Measurements from ENCODE around the gene FMO1.

FMO1 gene

GRCh38 chr1:171251952-171252300 lies 3.6 kb downstream of the FMO1 start:
- ATAC-seq (ENCODE audit: low read depth) (no peak), DNase-seq (ENCODE audit: low spot score in 2 of 2) (no peak)
- Mint-ChIP-seq H3K27me3 (peaks cover 13% of the 10 kb centered on the region), H3K4me3 (peak overlapping the region; percentile 92), H3K36me3 (no peaks in the 10 kb centered on the region), H3K9me3 (no peaks in the 10 kb centered on the region), H3K4me1 (peaks cover 12% of the 10 kb centered on the region), H3K27ac (no peak overlapping the region)

GRCh38 chr1:171252482-171252881 lies 4.2 kb downstream of the FMO1 start:
- Mint-ChIP-seq H3K27ac (peak overlapping the region; percentile 70), H3K27me3 (peaks cover 13% of the 10 kb centered on the region), H3K4me1 (peaks cover 12% of the 10 kb centered on the region), H3K9me3 (no peaks in the 10 kb centered on the region), H3K4me3 (peak overlapping the region; percentile 81), H3K36me3 (no peaks in the 10 kb centered on the region)
- DNase-seq (ENCODE audit: low spot score in 2 of 2) (peak; percentile 9 to 25), ATAC-seq (ENCODE audit: low read depth) (peak; percentile 91)

- Mint-ChIP-seq H3K36me3 (no peaks in the 10 kb centered on the region), H3K9me3 (no peaks in the 10 kb centered on the region), H3K4me3 (no peak overlapping the region), H3K27ac (no peak overlapping the region), H3K4me1 (peaks cover 12% of the 10 kb centered on the region), H3K27me3 (peaks cover 11% of the 10 kb centered on the region)
- DNase-seq (ENCODE audit: low spot score in 2 of 2) = no peak
- no peak for ATAC-seq (ENCODE audit: low read depth)
Measured at GRCh38 chr1:171254859-171255258, 6.6 kb downstream of the FMO1 start.

GRCh38 chr1:171256940-171257606 lies 8.8 kb downstream of the FMO1 start:
- Mint-ChIP-seq H3K4me3 (no peak overlapping the region), H3K9me3 (no peaks in the 10 kb centered on the region), H3K36me3 (no peaks in the 10 kb centered on the region), H3K27ac (no peak overlapping the region), H3K4me1 (peaks cover 7% of the 10 kb centered on the region), H3K27me3 (peaks cover 10% of the 10 kb centered on the region)
- ATAC-seq (ENCODE audit: low read depth) (no peak), DNase-seq (ENCODE audit: low spot score in 2 of 2) (no peak)

GRCh38 chr1:171257607-171258076 lies 9.3 kb downstream of the FMO1 start:
- no peak overlapping the region for H3K27ac Mint-ChIP-seq
- ATAC-seq (ENCODE audit: low read depth) (no peak), DNase-seq (ENCODE audit: low spot score in 2 of 2) (no peak)
- peaks cover 7% of the 10 kb centered on the region for H3K27me3 Mint-ChIP-seq
- H3K4me3 Mint-ChIP-seq = no peak overlapping the region
- H3K36me3 Mint-ChIP-seq = no peaks in the 10 kb centered on the region
- H3K9me3 Mint-ChIP-seq = no peaks in the 10 kb centered on the region
- H3K4me1 Mint-ChIP-seq = peaks cover 3% of the 10 kb centered on the region

GRCh38 chr1:171258429-171258828 lies 10.1 kb downstream of the FMO1 start:
- H3K27ac Mint-ChIP-seq = no peak overlapping the region
- no peaks in the 10 kb centered on the region for H3K9me3 Mint-ChIP-seq
- no peak overlapping the region for H3K4me3 Mint-ChIP-seq
- DNase-seq (ENCODE audit: low spot score in 2 of 2) = no peak
- H3K4me1 Mint-ChIP-seq = no peaks in the 10 kb centered on the region
- H3K27me3 Mint-ChIP-seq = peaks cover 6% of the 10 kb centered on the region
- no peak for ATAC-seq (ENCODE audit: low read depth)
- no peaks in the 10 kb centered on the region for H3K36me3 Mint-ChIP-seq

- Mint-ChIP-seq H3K9me3 (no peaks in the 10 kb centered on the region), H3K36me3 (no peaks in the 10 kb centered on the region), H3K4me1 (no peaks in the 10 kb centered on the region), H3K27ac (no peak overlapping the region), H3K4me3 (no peak overlapping the region), H3K27me3 (peaks cover 9% of the 10 kb centered on the region)
- DNase-seq (ENCODE audit: low spot score in 2 of 2) (no peak), ATAC-seq (ENCODE audit: low read depth) (no peak)
Measured at GRCh38 chr1:171258943-171259342, 10.6 kb downstream of the FMO1 start.

- H3K9me3 Mint-ChIP-seq = no peaks in the 10 kb centered on the region
- no peaks in the 10 kb centered on the region for H3K4me1 Mint-ChIP-seq
- H3K36me3 Mint-ChIP-seq = no peaks in the 10 kb centered on the region
- no peak overlapping the region for H3K4me3 Mint-ChIP-seq
- no peak overlapping the region for H3K27ac Mint-ChIP-seq
- peaks cover 3% of the 10 kb centered on the region for H3K27me3 Mint-ChIP-seq
- ATAC-seq (ENCODE audit: low read depth) (no peak), DNase-seq (ENCODE audit: low spot score in 2 of 2) (no peak)
Measured at GRCh38 chr1:171261336-171261735, 13.0 kb downstream of the FMO1 start.

- Mint-ChIP-seq H3K36me3 (no peaks in the 10 kb centered on the region), H3K9me3 (no peaks in the 10 kb centered on the region), H3K27me3 (peaks cover 4% of the 10 kb centered on the region), H3K4me1 (no peaks in the 10 kb centered on the region), H3K4me3 (no peak overlapping the region), H3K27ac (no peak overlapping the region)
- DNase-seq (ENCODE audit: low spot score in 2 of 2) (no peak), ATAC-seq (ENCODE audit: low read depth) (no peak)
Measured at GRCh38 chr1:171263901-171264300, 15.6 kb downstream of the FMO1 start.

- Mint-ChIP-seq H3K27me3 (peaks cover 8% of the 10 kb centered on the region), H3K4me1 (no peaks in the 10 kb centered on the region), H3K27ac (no peak overlapping the region), H3K4me3 (no peak overlapping the region), H3K9me3 (no peaks in the 10 kb centered on the region), H3K36me3 (no peaks in the 10 kb centered on the region)
- ATAC-seq (ENCODE audit: low read depth) (no peak), DNase-seq (ENCODE audit: low spot score in 2 of 2) (no peak)
Measured at GRCh38 chr1:171265686-171266085, 17.4 kb downstream of the FMO1 start.

- ATAC-seq (ENCODE audit: low read depth) = no peak
- Mint-ChIP-seq H3K4me1 (no peaks in the 10 kb centered on the region), H3K4me3 (no peak overlapping the region), H3K27me3 (peaks cover 13% of the 10 kb centered on the region), H3K36me3 (peaks cover 2% of the 10 kb centered on the region), H3K9me3 (no peaks in the 10 kb centered on the region), H3K27ac (no peak overlapping the region)
- DNase-seq (ENCODE audit: low spot score in 2 of 2) = no peak
Measured at GRCh38 chr1:171266930-171267329, 18.6 kb downstream of the FMO1 start.

GRCh38 chr1:171267391-171267790 lies 19.1 kb downstream of the FMO1 start:
- Mint-ChIP-seq H3K4me1 (no peaks in the 10 kb centered on the region), H3K27me3 (peaks cover 13% of the 10 kb centered on the region), H3K27ac (no peak overlapping the region), H3K36me3 (peaks cover 2% of the 10 kb centered on the region), H3K9me3 (no peaks in the 10 kb centered on the region), H3K4me3 (no peak overlapping the region)
- no peak for ATAC-seq (ENCODE audit: low read depth)
- no peak for DNase-seq (ENCODE audit: low spot score in 2 of 2)

GRCh38 chr1:171270806-171271205 lies 22.5 kb downstream of the FMO1 start:
- Mint-ChIP-seq H3K27ac (no peak overlapping the region), H3K27me3 (peaks cover 10% of the 10 kb centered on the region), H3K4me3 (no peak overlapping the region), H3K36me3 (peaks cover 2% of the 10 kb centered on the region), H3K9me3 (no peaks in the 10 kb centered on the region), H3K4me1 (no peaks in the 10 kb centered on the region)
- DNase-seq (ENCODE audit: low spot score in 2 of 2) (no peak), ATAC-seq (ENCODE audit: low read depth) (no peak)

GRCh38 chr1:171277534-171277933 lies 29.2 kb downstream of the FMO1 start:
- Mint-ChIP-seq H3K4me3 (no peak overlapping the region), H3K27me3 (peaks cover 2% of the 10 kb centered on the region), H3K36me3 (no peaks in the 10 kb centered on the region), H3K9me3 (no peaks in the 10 kb centered on the region), H3K27ac (no peak overlapping the region), H3K4me1 (peaks cover 8% of the 10 kb centered on the region)
- no peak for ATAC-seq (ENCODE audit: low read depth)
- DNase-seq (ENCODE audit: low spot score in 2 of 2) = no peak

- ATAC-seq (ENCODE audit: low read depth) (no peak), DNase-seq (ENCODE audit: low spot score in 2 of 2) (no peak)
- Mint-ChIP-seq H3K36me3 (no peaks in the 10 kb centered on the region), H3K4me1 (peaks cover 8% of the 10 kb centered on the region), H3K9me3 (no peaks in the 10 kb centered on the region), H3K27ac (no peak overlapping the region), H3K4me3 (peak overlapping the region; percentile 37), H3K27me3 (peaks cover 2% of the 10 kb centered on the region)
Measured at GRCh38 chr1:171279234-171279633, 30.9 kb downstream of the FMO1 start.
